HG02759 (cell line): ENCODE data around the gene TM9SF2.
"Not testable (repeated sequence)": the region's sequence is repeated elsewhere in the genome, so short reads cannot be mapped to it uniquely, and the experiment has no call there.

Source experiments
- ATAC-seq: cut with Tn5 transposase; IDR thresholded peaks from one replicate; pipeline ENCODE4 v1.9.1; 2021; ENCODE audit warnings: mild to moderate bottlenecking, moderate library complexity; ENCODE audit not compliant: unreplicated experiment

The TM9SF2 gene

GRCh38 chr13:99491750-99492149 lies 9.5 kb upstream of the TM9SF2 start:
- ATAC-seq, result not testable (repeated sequence)

DNA sequence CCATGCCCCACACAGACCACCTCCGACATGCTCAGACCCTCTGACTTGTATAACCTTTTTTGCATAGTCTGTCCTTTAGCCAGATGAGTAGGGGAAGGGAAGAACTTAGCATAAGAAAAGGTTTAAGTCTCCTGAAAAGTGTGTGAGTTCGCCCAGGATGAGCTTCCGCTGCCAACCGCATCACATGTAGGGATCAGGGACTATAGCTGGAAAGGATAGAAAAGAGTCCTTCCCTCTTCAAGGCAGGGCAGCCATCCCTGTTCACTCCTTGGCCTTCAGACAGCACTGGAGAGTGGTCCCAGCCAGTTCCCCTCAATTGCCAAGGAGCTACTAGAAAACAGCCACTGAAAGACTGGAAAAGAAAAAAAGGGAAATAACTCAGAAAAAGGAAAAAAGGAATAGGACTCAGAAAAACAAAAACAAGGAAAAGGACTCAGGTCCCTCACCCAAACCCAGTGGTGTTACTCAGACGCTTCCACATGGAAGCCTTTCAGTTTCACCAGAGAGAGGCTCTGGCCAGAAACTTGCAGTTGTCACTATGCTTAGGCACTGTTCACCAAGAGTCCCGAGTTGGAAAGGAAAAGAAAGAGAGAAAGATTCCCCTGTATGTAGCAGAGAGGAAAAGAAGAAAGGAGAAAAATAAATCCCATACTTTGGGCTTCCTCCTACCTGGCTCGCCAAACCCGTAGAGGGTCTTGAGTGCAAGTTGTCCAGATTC lies 5.6 kb upstream of the TM9SF2 start:
- no peak for ATAC-seq

DNA sequence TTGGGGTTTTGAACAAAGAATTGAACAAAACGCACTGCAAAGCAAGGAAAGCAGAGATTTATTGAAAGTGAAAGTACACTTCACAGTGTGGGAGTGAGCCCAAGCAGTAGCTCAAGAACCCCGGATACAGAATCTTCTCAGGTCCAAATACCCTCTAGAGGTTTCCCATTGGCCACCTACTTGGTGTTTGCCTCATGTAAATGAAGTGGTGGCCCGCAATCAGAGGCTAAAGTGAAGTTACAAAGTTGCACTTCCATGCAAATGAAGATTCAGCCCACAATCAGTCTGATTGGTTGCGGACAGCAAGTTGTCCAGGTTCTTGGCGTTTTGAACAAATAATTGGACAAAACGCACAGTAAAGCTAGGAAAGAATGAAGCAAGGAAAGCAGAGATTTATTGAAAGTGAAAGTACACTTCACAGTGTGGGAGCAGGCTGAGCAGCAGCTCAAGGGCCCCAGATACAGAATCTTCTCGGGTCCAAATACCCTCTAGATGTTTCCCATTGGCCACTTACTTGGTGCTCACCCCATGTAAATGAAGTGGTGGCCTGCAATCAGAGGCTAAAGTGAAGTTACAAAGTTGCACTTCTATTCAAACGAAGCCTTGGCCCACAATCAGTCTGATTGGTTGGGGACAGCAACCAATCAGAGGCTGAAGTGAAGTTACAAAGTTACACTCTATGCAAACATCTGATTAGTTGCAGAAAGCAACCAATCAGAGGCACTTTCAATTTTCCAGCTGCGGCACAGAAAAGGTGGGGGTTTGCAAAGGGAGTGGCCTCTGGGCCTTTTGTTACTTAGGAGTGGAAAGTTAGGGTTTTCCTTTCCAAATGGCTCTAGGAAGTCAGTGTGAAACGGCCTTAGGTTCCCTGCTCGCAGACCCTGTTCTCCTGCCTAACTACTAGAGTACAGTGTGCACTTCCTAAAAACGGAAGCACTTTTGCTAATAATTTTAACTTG lies 4.8 kb upstream of the TM9SF2 start:
- peak; percentile 51 for ATAC-seq

GRCh38 chr13:99498171-99499161 lies 2.8 kb upstream of the TM9SF2 start:
- peak; percentile 50 for ATAC-seq

GRCh38 chr13:99500839-99501183 lies 461 bp upstream of the TM9SF2 start:
- ATAC-seq, result peak; percentile 12

DNA sequence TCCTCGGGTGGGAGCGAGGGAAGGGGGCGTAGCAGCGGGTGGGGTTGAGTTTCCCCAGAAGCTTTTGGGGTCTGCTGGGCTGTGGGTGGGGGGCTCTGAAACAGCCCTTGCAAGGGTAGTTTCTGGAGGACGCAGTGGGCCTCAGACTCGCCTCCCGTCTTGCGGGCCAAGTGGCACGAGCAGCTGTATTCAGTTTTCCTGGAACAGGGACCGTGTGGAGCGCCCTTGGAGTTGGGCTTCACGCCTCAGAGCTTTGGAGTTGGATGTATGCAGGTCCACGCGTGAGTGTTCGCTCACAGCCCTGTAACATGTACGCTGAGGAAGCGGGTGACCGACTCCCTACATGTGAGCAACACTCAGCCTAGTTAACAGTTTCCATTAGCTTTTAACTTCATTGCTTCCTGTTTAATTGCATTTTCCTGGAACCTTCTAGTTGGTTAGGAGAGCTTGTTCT lies 603 bp downstream of the TM9SF2 start:
- ATAC-seq, result no peak

DNA sequence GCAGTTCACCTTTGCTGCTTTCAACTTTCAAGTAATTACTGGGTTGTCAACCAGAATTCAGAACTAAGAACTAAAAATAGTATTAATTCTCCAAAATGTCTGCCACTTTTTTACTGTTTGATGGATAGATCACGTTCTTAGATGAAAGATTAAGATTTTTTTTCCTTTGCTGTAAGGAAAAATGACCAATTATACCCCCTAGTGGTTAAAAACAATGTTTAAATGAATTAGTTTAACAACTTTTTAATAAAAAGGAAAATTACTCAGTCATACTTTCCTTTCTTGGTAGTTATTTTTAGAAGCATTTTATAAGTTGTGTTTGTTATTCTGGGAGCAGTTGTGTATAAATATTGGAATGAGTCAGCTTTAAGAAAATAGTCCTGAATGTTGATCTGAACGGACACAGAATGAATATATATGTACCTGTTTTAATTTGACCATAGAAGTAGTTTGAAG lies 4.6 kb downstream of the TM9SF2 start:
- ATAC-seq, result no peak

DNA sequence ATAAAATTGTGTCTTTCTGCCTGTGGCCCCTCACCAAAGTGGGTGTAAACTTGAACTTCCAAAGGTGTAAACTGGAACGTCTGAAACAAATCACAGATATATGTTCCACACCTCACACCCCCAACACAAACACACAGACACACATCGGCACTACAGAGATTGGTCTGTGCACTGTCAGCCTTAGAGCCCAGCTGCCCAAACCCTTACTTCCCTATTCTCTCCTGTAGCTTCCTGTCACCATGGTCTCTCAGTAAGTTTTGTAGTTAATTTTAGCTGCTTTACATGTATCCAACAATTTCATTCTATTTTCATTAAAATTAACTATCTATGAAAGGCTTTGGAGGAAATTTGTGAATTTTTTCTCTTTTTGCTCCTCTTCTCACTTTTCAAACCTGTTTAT lies 5.4 kb downstream of the TM9SF2 start:
- peak; percentile 83 for ATAC-seq

- ATAC-seq, result peak; percentile 11
These were observed 5.8 kb downstream of the TM9SF2 start for GRCh38 chr13:99507054-99507453.

- ATAC-seq, result no peak
These were observed 6.3 kb downstream of the TM9SF2 start for GRCh38 chr13:99507551-99507950.

DNA sequence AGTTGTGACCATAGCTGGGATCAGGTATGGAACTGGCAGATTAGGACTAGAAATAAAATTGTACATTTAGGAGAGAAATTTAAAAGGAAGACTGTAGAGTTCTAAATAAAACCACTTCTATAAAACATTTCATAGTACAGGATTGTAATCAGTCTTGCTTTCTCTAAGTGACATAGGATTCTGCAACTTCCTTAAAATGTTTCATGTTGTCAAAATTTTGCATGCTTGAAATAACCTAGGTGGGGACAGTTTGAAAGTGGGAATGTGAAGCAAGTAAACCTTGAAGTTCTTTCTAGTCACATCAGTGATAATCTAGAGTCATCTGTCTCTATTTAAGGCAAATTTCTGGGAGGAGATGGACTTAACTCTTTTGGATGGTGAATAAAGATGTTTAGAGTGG lies 6.7 kb downstream of the TM9SF2 start:
- no peak for ATAC-seq

GRCh38 chr13:99509479-99509878 lies 8.2 kb downstream of the TM9SF2 start:
- ATAC-seq, result no peak

- no peak for ATAC-seq
These were observed 13.5 kb downstream of the TM9SF2 start for GRCh38 chr13:99514801-99515200.

DNA sequence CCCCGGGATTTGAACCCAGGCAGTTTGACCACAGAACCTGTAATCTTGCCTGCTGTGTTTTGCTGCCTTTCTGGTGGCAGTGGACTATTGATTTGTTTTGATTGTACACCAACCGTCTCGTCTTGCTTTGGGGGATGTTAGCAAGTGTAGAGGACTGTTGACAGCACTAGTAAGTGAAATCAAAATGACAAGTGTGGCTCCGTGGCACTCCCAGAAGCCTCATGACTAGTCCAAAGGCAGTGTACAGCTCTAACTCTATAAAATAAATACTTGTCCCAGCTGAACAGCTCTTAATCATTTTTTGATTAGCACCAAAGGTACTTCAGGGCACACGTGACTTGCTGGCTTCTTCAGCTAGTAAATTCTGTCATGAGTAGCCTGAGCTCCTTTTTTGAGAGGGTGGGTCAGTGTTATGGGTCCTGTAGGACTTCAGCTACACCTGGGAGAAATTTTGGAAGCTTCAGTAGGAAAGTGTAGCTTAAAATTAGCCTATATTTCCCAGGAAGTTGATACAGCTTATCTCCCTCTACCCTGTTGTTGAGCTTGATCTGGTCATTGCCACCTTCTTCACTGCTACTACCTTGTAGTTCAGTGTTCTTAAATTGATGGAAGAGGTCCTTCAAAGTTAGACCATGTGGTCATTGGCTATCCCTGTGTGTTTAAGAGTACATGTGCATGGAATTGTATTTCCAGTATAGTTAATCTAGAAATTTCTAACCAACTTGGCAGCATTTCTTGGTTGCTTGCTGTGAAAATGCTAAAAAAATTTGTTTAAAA lies 15.1 kb downstream of the TM9SF2 start:
- no peak for ATAC-seq

DNA sequence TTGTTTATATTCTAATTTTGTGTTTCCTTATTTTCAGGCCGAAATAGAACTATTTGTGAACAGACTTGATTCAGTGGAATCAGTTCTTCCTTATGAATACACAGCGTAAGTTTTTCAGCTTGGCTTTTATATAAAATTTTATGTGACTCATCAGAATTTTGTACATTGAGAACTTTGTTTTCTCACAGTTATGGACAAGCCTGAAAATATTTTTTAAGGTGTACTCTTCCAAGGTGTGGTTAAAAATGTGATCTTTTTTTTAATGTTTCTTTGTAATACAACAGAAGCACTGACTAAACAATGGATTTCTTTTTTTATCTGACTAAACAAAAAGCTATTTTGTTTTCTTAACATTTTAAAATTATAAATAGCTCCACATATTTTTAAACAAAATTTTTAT lies 16.3 kb downstream of the TM9SF2 start:
- no peak for ATAC-seq

- no peak for ATAC-seq
These were observed 16.7 kb downstream of the TM9SF2 start for GRCh38 chr13:99517984-99518383.

DNA sequence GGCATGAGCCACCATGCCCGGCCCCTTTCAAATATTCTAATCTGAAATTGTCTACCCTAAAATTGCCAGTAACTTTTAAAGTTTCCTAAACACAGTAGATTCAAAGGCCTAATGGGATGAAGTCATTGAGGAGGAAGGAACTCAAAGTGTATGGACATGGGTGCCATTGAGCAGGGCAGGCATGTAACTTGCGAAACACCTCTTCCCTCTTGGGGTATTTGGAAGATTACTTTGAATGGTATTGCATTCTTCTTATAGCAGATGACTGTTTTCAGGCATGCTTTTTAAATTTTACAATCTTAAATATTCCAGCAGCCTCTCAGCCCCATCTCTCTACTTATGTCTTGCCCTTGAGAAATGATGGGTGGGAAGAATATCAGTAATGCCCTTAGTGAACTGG lies 21.0 kb downstream of the TM9SF2 start:
- no peak for ATAC-seq

DNA sequence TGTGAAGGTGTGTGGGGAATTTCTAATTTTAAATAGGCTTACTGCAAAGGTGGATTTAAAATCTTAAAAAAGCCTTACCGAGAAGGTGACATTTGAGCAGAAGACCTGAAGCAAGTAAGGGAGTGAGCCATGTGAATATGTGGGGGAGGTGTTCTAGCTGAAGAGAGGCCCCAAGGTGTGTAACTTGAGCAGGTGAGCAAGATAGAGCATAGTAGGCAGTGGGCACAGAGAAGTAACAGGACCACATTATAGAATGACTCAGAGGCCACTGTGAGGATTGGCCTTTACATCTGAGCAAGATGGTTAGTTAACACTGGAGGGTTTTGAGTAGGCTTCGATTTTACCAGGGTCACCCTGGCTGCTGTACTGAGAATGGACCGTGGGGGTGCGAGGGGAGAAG lies 22.6 kb downstream of the TM9SF2 start:
- ATAC-seq, result no peak

DNA sequence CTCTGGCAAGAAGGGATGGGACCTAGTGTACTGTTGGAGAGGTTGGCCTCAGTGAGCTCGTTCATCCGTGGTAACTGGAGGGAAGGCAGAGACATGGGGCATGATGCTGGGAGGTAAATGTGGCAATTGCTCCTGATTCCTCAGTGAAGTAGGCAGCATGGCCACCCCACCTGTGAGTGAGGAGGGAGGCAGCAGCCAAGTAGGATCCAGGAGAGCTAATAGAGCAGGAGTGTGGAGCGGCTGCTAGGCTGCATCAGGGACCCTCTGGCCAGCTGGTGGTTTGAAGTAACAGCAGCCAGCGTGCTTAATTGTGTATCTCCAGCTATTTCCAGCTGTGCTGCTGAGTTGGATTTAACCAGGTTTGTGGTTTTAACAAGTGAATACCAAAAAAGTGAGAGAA lies 24.7 kb downstream of the TM9SF2 start:
- no peak for ATAC-seq

GRCh38 chr13:99526549-99526948 lies 25.3 kb downstream of the TM9SF2 start:
- ATAC-seq, result no peak
